ENCODE results near the gene RASA2.
"Not testable (repeated sequence)": the region's sequence is repeated elsewhere in the genome, so short reads cannot be mapped to it uniquely, and the experiment has no call there.

GRCh38 chr3:141497589-141497988 lies 10.8 kb downstream of the RASA2 start:
- not testable (repeated sequence) for TF ChIP-seq CTCF (IDR thresholded peaks at IDR 0.05)
- TF ChIP-seq, protein P1, sequence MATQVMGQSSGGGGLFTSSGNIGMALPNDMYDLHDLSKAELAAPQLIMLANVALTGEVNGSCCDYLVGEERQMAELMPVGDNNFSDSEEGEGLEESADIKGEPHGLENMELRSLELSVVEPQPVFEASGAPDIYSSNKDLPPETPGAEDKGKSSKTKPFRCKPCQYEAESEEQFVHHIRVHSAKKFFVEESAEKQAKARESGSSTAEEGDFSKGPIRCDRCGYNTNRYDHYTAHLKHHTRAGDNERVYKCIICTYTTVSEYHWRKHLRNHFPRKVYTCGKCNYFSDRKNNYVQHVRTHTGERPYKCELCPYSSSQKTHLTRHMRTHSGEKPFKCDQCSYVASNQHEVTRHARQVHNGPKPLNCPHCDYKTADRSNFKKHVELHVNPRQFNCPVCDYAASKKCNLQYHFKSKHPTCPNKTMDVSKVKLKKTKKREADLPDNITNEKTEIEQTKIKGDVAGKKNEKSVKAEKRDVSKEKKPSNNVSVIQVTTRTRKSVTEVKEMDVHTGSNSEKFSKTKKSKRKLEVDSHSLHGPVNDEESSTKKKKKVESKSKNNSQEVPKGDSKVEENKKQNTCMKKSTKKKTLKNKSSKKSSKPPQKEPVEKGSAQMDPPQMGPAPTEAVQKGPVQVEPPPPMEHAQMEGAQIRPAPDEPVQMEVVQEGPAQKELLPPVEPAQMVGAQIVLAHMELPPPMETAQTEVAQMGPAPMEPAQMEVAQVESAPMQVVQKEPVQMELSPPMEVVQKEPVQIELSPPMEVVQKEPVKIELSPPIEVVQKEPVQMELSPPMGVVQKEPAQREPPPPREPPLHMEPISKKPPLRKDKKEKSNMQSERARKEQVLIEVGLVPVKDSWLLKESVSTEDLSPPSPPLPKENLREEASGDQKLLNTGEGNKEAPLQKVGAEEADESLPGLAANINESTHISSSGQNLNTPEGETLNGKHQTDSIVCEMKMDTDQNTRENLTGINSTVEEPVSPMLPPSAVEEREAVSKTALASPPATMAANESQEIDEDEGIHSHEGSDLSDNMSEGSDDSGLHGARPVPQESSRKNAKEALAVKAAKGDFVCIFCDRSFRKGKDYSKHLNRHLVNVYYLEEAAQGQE (IDR thresholded peaks at IDR 0.05; ENCODE audit: insufficient read depth in 1 of 2, low read depth in 2 of 2, low read length in 1 of 2): not testable (repeated sequence)
